ENCODE results near the gene TMEM25.

TMEM25 gene

DNA sequence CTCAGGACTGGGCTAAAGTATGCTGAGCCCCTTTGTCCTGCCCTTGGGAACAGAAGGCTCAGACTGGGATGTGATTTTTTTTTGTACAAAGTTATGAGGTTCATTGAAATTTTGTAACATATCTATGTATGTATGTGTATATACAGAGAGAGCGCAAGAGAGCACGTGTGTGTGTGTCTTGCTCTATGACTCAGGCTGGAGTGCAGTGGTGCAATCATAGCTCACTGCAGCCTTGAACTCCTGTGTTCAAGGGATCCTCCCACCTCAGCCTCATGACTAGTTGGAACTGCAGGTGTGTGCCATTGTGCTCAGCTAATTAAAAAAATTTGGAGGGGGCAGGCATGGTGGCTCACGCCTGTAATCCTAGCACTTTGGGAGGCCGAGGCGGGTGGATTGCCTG is 5.7 kb downstream of the TMEM25 start:
- Histone ChIP-seq H3K4me3 (ENCODE audit: low read depth, low read length) (no peak overlapping the region), H3K9me3 (ENCODE audit: control insufficient read depth, insufficient read depth, low read depth, low read length) (no peaks in the 10 kb centered on the region), H3K27ac (ENCODE audit: extremely low read depth, low read depth, low read length) (no peak overlapping the region), H3K4me1 (ENCODE audit: control insufficient read depth, insufficient read depth, low read length) (no peaks in the 10 kb centered on the region), H3K36me3 (ENCODE audit: control insufficient read depth in 2 of 2, insufficient read depth in 1 of 2, low read length in 2 of 2) (peaks cover 0 to 56% of the 10 kb centered on the region in 2 experiments; a peak in 2 of 3 replicates)
- ChIA-PET POLR2A (interaction anchor here (0.8 kb wide), 1 partner anchor 12 kb away, joined by 3 read pairs; no protein-coding TSS in a partner anchor), CTCF (interaction anchor here (0.6 to 0.7 kb wide), 2 partner anchors 12 to 269 kb away, joined by 3 to 7 read pairs; no protein-coding TSS in a partner anchor)
- TF ChIP-seq, protein P1, sequence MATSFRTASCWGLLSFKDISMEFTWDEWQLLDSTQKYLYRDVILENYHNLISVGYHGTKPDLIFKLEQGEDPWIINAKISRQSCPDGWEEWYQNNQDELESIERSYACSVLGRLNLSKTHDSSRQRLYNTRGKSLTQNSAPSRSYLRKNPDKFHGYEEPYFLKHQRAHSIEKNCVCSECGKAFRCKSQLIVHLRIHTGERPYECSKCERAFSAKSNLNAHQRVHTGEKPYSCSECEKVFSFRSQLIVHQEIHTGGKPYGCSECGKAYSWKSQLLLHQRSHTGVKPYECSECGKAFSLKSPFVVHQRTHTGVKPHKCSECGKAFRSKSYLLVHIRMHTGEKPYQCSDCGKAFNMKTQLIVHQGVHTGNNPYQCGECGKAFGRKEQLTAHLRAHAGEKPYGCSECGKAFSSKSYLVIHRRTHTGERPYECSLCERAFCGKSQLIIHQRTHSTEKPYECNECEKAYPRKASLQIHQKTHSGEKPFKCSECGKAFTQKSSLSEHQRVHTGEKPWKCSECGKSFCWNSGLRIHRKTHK (tag by site-specific recombination; IDR thresholded peaks at IDR 0.05) = no peak
- TF ChIP-seq ZNF654 (tag by site-specific recombination; IDR thresholded peaks at IDR 0.05; ENCODE audit: low read depth) (no peak), ZEB2 (tag by site-specific recombination; IDR thresholded peaks at IDR 0.05) (no peak), ZNF248 (tag by site-specific recombination; IDR thresholded peaks at IDR 0.05) (no peak), ZSCAN23 (tag by site-specific recombination; IDR thresholded peaks at IDR 0.05) (no peak)

GRCh38 chr11:118537409-118537980 is 6.5 kb downstream of the TMEM25 start:
- no peak overlapping the region for H3K27ac ChIP-seq (ENCODE audit: extremely low read depth, low read depth, low read length)
- ChIA-PET CTCF (interaction anchor here (0.7 kb wide), 1 partner anchor 269 kb away, joined by 3 read pairs; no protein-coding TSS in a partner anchor), POLR2A (no interaction called here)
- peaks cover 0 to 60% of the 10 kb centered on the region in 2 experiments; a peak in 2 of 3 replicates for H3K36me3 ChIP-seq (ENCODE audit: control insufficient read depth in 2 of 2, insufficient read depth in 1 of 2, low read length in 2 of 2)
- no peak overlapping the region for H3K4me3 ChIP-seq (ENCODE audit: low read depth, low read length)
- TF ChIP-seq ZNF175 (tag by site-specific recombination; IDR thresholded peaks at IDR 0.05) = no peak
- no peak for TF ChIP-seq ZNF16 (tag by site-specific recombination; IDR thresholded peaks at IDR 0.05; ENCODE audit: low read depth)
- TF ChIP-seq ZNF513 (tag by site-specific recombination; IDR thresholded peaks at IDR 0.05) = no peak
- no peak for TF ChIP-seq KLF10 (tag by site-specific recombination; IDR thresholded peaks at IDR 0.05)
- TF ChIP-seq ZNF184 (tag by site-specific recombination; IDR thresholded peaks at IDR 0.05) = no peak
- peak; percentile 84 for TF ChIP-seq ZNF10 (tag by site-specific recombination; IDR thresholded peaks at IDR 0.05)
- no peak for TF ChIP-seq ZFP69B (tag by site-specific recombination; IDR thresholded peaks at IDR 0.05)
- no peaks in the 10 kb centered on the region for H3K4me1 ChIP-seq (ENCODE audit: control insufficient read depth, insufficient read depth, low read length)
- no peaks in the 10 kb centered on the region for H3K9me3 ChIP-seq (ENCODE audit: control insufficient read depth, insufficient read depth, low read depth, low read length)

DNA sequence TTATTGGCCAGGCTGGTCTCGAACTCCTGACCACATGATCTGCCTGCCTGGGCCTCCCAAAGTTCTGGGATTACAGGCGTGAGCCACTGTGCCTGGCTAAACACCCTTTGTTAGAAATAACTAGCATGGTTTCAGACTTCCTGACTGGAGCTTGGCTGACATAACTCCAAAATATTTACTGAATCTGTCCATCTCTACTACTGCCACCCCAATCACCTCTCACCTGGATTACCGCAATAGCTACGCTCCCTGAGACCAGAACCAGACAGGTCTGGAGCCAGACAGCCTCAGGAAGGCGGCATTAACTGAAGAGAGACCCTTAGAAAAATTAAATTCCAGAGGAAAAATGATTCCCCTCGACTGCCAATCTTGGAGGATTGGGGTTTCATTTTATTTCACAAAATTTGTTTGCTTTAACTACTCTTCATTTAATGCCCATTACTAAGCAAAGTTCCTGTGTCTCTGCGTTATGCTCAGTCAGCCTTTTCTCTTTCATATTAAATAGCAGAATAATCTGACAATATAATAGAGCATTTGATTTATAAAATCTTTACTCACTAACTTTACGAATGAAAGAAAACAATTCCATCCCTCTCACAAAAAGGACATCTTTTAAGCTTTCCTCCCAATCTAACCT is 13.1 kb downstream of the TMEM25 start:
- POLR2A ChIA-PET = no interaction called here
- Histone ChIP-seq H3K4me3 (ENCODE audit: low read depth, low read length) (no peak overlapping the region), H3K9me3 (ENCODE audit: control insufficient read depth, insufficient read depth, low read depth, low read length) (no peaks in the 10 kb centered on the region), H3K27ac (ENCODE audit: extremely low read depth, low read depth, low read length) (no peak overlapping the region), H3K36me3 (ENCODE audit: control insufficient read depth in 2 of 2, insufficient read depth in 1 of 2, low read length in 2 of 2) (peaks cover 0 to 58% of the 10 kb centered on the region in 2 experiments; a peak in 2 of 3 replicates), H3K4me1 (ENCODE audit: control insufficient read depth, insufficient read depth, low read length) (no peaks in the 10 kb centered on the region)
- no peak for TF ChIP-seq ZBTB6 (tag by site-specific recombination; IDR thresholded peaks at IDR 0.05)
- TF ChIP-seq ZBTB44 (tag by site-specific recombination; IDR thresholded peaks at IDR 0.05) = no peak
- TF ChIP-seq ZNF677 (tag by site-specific recombination; IDR thresholded peaks at IDR 0.05) = no peak
- no peak for TF ChIP-seq HOXD13 (CRISPR knock-in tag; IDR thresholded peaks at IDR 0.05; ENCODE audit: borderline replicate concordance)
- no peak for TF ChIP-seq ZNF629 (tag by site-specific recombination; IDR thresholded peaks at IDR 0.05)
- TF ChIP-seq ZNF626 (tag by site-specific recombination; IDR thresholded peaks at IDR 0.05) = no peak
- no peak for TF ChIP-seq ZNF274 (IDR thresholded peaks at IDR 0.05; ENCODE audit: low read length)
- no peak for TF ChIP-seq ZNF274 (tag by site-specific recombination; IDR thresholded peaks at IDR 0.05; ENCODE audit: borderline replicate concordance)
- no peak for TF ChIP-seq ZNF701 (tag by site-specific recombination; IDR thresholded peaks at IDR 0.05)
- no peak for TF ChIP-seq ZNF555 (tag by site-specific recombination; conservative IDR thresholded peaks at IDR 0.05)
- no peak for TF ChIP-seq TCF7L2 (IDR thresholded peaks at IDR 0.05; ENCODE audit: borderline replicate concordance, low read depth, low read length)
- no peak for TF ChIP-seq ZNF391 (tag by site-specific recombination; IDR thresholded peaks at IDR 0.05; ENCODE audit: borderline replicate concordance, low read depth)
- CTCF ChIA-PET = interaction anchor here (0.6 to 0.8 kb wide), 3 partner anchors 15 to 390 kb away, joined by 3 read pairs; partner anchors contain the start of gene TTC36

All from HEK293 (cell line).